Choroid plexus epithelial cell (primary cell): Measurements from ENCODE around the gene OR13J1.
A peak's percentile ranks its signal among the peaks of the same experiment; 100 is the strongest.

Experiments
- DNase-seq: peaks from one replicate; pipeline ENCODE4 v3.0.0-alpha.2; 2010; ENCODE audit warnings: low read depth
- H3K4me3 ChIP-seq: 2 replicates; pipeline ENCODE4 v1.5.1; 2011; ENCODE audit warnings: low read depth, mild to moderate bottlenecking, control low read depth, low read length, moderate library complexity
- CTCF ChIP-seq: conservative IDR thresholded peaks from 2 replicates; pipeline ENCODE4 v1.5.1; 2011; ENCODE audit warnings: low read depth, mild to moderate bottlenecking, control low read depth, inconsistent platforms, low read length, moderate library complexity

The OR13J1 gene

DNA sequence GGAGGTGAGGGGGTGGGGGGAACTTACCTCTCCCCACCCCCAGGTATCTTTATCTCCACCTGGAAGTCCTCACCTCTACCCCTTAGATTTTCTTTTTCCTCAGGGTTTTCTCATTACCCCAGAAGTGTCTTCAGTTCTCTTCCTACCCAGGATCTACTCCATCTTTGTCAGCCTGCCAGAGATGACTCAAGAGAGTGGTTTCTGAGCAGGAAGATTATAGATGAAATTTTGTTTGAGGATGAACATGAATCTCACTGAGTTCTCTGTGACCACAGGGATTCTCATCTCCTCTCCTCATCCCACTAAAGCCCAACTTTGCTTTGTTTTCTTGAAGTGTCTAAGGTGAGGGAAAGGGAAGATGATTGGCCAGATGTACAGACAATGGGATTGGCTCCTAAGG lies 50.1 kb downstream of the OR13J1 start:
- no peak overlapping the region for H3K4me3 ChIP-seq
- DNase-seq: peak; percentile 78
- TF ChIP-seq CTCF: no peak
